NCI-H524 treated with DMSO at 0.1 percent for 48 hours (cell line): ENCODE measurements around the gene ZNF493.

ENCODE experiments used
- DNase-seq: peaks from one replicate; lab custom pipeline; 2025; lab: John Stamatoyannopoulos, UW

ZNF493 gene

DNA sequence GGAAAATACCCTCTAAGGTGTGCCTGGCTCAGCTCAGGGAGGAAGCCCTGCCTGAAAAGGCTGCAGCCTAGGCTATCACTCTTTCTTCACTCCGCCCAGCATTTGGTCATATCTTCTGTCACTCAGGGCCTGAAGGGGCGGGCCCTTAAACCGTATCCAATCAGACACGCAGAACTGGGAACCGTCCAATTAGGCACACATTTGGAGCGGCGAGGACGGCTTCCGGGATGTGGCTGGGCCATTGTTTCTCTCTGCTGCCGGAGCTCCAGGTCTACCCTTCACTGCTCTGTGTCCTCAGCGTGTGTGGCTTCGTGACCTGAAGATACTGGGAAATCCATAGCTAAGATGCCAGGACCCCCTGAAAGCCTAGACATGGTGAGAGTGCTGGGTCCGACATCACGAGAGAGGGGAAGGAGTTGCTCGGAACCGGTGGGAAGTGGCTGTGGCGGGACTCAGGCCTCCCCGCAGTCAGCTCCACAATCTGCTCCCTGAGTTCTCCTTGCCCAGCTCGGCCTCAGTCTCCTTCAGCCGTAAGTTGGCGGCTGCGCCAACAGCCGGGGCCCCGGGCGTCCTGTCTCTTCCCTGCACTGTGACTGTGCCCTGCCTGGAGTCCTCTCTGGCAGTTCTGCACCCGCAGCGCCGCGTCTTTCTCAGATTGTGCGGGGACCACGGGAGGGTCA, at the start of gene ZNF493:
Gene ZNF493 (plus strand): TSS at position 241 of the 680 bp plus-strand sequence. CDS start 105 bp downstream, at position 346.
- peak; percentile 63 for DNase-seq

DNA sequence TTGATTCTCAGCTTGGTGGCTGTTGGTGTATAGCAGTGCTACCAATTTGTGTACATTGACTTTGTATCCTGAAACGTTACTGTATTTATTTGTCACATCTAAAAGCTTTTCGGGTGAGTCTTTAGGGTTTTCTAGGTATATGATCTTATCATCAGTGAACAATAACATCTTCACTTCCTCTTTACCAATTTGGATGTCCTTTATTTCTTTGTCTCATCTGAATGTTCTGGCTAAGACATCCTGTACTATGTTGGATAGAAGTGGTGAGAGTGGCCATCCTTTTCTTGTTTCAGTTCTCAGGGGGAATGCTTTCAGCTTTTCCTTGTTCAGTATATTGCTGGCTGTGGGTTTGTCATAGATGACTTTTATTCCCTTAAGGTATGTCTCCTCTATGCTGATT, 44.1 kb upstream of the ZNF493 start:
- no peak for DNase-seq

DNA sequence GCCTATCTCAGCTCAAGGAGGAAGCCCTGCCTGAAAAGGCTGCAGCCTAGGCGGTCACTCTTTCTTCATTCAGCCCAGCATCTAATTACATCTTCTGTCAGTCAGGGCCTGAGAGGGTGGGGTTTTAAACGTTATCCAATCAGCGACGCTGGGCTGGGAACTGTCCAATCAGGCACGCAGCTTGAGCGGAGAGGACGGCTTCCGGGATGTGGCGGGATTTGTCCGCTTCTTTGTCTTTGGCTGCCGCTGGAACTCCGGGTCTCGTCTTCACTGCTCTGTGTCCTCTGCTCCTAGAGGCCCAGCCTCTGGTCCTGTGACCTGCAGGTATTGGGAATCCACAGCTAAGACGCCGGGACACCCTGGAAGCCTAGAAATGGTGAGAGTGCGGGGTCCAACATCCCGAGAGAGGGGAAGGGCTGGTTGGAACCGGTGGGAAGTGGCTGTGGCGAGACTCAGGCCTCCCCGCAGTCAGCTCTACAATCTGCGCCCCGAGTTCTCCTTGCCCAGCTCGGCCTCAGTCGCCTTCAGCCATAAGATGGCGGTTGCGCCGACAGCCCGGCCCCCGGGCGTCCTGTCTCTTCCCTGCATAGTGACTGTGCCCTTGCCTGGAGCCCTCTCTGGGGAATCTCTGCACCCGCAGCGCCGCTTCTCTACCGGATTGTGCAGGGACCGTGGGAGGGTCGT, 38.0 kb upstream of the ZNF493 start, which contains the start of gene ZNF738:
Gene ZNF738 (plus strand): TSS at position 233 of the 684 bp plus-strand sequence. CDS start 141 bp downstream, at position 374.
- peak; percentile 93 for DNase-seq

DNA sequence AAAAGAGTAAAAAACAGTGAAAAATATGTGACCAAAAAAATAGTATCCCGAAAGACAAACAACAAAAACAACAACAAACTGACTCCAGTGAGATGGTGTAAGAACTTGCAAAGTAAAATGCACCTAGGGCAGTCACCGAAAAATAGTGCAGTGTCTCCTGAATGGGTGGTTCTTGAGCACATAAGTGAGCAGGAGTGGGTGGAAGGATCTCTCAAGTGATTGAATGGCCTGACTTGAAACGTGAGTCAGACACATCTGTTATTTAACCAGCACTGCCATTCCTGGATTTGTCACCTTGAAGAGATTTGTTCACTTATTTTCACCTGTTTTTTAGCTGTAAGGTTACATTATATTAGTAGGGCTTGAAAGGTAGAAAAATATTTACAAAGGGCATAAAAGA, 34.6 kb upstream of the ZNF493 start:
- DNase-seq = no peak

DNA sequence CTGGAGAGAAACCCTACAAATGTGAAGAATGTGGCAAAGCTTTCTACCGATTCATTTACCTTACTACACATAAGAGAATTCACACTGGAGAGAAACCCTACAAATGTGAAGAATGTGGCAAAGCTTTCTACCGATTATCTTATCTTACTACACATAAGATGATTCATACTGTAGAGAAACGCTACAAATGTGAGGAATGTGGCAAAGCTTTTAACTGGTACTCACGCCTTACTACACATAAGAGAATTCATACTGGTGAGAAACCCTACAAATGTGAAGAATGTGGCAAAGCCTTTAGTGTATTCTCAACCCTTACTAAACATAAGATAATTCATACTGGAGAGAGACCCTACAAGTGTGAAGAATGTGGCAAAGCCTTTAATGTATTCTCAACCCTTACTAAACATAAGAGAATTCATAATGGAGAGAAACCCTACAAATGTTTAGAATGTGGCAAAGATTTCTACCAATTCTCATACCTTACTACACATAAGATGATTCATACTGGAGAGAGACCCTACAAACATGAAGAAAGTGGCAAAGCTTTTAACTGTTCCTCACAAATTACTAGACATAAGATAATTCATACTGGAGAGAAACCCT, 12.9 kb upstream of the ZNF493 start:
- no peak for DNase-seq

DNA sequence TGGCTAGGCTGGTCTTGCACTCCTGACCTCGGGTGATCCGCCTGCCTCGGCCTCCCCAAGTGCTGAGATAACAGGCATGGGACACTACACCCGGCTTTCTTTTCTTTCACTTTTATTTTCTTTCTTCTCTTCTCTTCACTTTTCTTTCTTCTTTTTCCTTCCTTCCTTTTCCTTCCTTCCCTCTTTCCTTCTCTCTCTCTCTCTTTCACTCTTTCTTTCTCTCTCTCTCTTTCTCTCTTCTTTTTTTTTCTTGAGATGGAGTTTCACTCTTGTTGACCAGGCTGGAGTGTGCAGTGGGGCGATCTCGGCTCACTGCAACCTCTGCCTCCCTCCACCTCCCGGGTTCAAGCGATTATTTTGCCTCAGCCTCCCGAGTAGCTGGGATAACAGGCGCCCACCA, 812 bp upstream of the ZNF493 start:
- DNase-seq = no peak

DNA sequence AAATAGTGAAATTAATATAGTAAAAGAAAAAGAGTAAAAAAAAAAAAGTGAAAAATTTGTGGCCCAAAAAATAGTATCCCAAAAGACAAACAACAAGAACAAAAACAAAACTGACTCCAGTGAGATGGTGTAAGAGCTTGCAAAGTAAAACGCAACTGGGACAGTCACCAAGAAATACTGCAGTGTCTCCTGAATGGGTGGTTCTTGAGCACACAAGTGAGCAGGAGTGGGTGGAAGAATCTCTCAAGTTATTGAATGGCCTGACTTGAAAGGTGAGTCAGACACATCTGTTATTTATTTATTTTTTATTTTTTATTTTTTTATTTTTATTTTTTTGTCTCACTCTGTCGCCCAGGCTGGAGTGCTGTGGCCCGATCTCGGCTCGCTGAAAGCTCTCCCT, 1.9 kb downstream of the ZNF493 start:
- no peak for DNase-seq

DNA sequence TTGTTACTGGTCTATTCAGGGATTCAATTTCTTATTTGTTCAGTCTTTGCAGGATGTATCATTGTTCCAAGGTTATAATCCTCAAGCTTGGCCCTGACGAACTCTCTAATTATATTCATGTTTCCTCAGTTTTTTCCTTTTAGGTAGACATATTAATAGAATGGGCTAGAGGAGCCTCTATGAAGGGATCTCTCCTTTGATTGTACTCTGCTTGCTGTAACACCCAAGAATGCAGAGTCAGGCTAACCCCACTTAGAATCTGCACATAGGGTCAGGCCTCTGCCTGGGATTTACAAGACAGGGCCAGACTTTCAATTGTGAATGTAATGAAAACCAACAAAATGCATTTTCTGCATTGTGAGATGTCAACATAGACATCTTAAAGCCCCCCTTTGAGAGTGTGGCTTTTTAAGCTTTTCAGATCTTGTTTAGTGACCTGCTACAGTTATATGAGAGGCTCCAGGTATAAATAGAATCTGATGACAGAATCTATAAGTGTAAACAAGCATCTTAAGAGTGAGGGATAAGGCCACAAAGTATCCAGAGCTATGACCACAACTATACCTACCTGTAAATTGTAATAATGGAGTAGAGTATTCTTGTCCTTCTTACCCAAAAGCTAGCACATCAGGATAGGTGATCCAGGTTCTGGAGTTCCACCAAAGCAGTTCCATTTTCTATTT, 5.5 kb downstream of the ZNF493 start:
- no peak for DNase-seq

DNA sequence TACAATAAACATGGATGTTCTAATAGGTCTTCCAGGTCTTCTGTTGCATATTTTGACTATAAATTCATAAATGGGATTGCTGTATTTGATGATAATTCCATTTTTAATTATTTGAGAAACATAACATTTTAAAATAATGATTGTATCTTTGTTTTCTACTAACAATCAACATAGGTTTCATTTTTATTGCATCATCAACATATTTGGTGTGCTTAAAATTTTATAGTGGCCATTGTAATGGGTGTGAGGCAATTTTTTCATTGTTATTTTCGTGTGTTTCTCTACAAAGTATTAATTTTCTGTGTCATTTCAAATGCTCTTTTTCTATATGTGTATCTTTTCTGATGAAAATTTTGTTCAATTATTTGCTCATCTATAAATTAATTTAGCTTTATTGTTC, 13.2 kb downstream of the ZNF493 start:
- no peak for DNase-seq

DNA sequence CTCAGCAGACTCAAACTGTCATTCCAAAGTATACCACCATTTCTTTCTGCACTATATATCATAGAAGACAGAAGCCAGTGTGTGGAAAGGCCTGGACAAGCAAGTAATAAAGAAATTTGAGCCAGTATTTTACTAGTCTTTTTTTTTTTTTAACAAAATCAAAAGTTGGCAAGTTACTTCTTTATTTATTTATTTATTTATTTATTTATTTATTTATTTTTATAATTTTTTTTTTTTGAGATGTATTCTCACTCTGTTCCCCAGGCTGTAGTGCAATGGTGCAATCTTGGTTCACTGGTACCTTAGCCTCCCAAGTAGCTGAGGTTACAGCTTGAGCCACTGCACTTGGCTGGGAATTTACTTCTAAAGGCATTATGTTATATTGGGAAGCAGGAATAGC, 25.3 kb downstream of the ZNF493 start:
- DNase-seq = no peak

DNA sequence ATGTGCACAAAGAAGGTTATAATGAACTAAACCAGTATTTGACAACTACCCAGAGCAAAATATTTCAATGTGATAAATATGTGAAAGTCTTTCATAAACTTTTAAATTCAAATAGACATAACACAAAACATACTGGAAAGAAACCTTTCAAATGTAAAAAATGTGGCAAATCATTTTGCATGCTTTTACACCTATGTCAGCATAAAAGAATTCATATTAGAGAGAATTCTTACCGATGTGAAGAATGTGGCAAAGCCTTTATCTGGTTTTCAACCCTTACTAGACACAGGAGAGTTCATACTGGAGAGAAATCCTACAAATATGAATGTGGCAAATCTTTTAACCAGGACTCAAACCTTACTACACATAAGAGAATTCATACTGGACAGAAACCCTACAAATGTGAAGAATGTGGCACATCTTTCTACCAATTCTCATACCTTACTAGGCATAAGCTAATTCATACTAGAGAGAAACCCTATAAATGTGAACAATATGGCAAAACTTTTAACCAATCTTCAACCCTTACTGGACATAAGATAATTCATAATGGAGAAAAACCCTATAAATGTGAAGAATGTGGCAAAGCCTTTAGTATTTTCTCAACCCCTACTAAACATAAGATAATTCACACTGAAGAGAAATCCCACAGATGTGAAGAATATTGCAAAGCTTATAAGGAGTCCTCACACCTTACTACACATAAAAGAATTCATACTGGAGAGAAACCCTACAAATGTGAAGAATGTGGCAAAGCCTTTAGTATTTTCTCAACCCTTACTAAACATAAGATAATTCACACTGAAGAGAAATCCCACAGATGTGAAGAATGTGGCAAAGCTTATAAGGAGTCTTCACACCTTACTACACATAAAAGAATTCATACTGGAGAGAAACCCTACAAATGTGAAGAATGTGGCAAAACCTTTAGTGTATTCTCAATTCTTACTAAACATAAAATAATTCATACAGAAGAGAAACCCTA, 26.4 kb downstream of the ZNF493 start:
- DNase-seq = no peak

DNA sequence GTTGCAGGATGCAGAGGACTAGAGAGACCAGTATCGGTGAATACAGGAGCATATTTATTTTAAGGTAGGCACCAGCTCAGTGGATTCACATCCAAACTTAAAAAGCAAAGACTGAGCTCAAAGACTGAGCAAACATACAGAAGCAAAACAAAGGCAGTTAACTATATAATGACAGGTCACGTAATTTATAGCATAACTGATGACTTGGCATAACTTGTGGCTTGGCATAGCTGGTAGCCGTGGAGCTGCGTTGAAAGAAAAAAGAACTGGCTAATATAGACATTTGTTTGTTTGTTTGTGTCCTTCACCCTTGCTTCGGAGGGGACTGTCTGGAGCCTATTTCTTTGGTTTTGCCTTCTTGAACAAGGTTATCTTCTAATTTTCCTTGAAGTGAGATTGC, 33.7 kb downstream of the ZNF493 start:
- no peak for DNase-seq

DNA sequence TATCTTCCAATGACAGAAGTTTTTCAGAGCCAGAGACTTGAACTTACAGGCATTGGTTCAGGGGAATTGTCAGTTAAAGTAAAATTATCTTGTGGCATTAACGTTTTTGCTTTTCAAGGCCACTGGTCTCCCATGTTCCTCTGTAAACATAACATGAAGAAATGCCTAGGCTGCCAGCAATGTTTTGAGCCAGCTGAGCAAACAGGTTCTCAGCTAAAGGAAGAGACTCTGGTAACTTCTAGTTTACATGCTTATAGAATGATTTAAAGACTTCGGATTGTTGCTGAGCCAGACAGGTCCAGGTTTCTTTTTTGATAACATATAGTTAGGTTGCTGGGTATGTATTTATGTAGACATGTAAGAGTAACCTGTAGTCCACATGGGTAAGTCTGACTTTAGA, 35.7 kb downstream of the ZNF493 start:
- DNase-seq = no peak

DNA sequence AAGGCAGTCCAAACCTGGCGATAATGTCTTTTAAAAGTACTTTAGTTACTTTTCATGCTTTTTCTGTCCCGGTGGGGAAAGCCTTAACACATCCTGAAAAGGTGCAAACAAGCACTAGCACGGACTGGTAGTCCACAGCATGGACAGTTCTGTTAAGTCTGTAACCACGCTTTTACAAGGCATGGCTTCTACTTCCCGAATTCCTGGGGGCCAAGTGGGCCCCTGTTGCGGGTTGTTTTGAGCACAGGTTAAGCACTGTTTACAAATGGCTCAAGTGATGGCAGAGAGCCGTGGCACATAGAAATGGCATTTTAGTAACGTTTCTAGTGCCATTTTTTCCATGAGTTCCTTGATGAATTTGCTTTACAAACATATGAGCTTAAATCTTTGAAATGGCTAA, 37.6 kb downstream of the ZNF493 start:
- DNase-seq = no peak

DNA sequence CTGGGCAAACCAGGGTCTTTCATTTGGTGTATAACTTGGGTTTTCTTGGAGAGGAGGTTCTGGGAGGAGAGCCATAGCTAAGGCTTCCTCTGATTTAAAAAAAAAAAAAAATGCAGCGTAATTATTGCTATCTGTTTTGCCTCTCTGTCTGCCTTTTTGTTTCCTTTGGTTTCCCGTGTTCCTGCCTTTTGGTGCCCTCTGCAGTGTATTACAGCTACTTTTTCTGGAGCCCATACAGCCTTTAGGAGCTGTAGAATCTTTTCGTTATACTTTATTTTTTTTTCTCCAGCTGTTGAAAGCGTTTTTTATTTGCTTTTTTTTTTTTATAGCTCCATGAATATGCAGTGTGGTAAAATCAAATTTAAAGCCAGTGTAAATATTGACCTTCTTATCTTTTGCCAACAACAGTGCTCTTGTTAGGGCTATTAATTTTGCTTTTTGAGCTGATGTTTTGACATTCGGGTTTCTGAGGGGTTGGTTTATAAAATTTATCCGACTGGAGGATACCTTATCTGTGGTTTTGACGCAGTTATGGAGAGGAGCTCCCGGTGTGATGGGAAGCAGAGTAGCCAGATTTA, 38.1 kb downstream of the ZNF493 start:
- no peak for DNase-seq

DNA sequence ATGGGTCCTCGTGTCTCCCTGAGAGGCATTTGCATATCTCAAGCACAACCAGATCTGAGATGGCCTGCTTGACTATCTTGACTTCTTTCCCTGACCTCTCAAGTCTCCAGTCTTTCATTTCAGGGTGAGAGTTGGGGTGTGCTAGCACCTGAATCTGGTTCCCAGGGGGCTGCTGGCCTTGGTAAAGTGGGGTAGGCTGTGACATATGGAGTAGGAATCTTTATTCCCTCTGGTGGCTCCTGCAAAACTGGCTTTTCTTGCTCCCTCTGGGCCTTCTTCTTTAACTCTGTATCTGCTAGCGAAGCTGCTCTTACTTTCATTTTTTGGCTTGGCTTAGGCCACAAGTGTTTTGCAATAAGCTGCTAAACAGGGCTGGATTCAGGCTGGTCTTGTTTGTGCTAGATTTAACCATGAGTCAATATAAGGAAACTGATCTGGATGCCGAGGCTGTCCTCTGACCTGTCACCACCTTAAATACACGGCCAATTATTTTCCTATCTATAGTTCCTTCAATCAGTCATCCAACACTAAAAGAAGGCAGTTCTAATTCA, 42.3 kb downstream of the ZNF493 start:
- no peak for DNase-seq

DNA sequence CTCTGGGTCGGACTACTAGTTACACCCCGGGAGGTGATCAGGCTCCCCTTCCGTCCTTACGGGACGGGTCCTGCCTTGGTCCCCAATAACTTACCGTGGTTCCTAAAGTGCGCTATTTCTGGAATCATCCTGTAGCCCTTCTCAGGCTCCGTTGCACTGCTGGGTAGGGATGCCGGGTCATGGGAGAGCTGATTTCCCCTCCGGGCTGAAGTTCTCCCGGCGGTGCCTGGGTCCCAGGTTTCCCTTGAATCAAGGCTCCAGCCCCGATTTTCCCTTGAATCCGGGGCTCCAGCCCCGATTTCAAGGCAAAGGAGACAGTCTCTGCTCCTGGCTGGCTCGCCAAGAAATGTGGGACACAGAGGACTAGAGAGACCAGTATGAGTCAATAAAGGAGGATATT, 43.4 kb downstream of the ZNF493 start:
- DNase-seq = no peak

DNA sequence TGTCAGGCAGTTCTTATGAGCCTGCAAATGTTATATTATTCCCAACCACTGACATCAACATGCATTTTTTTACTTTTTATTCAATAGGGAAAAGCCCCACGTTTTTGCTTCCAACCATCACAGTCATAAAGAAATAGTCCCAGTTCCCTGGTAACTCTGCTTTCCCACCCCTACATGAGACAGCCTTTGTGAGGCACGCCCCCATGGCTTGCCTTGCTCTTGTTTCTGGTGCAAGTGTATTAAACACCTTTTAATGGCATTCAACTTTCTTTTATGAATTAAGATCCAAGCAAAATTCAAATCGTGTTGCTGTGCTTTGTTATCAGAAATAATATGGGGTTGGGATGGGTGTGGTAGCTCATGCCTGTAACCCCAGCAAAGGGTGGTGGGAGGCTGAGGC, 54.3 kb downstream of the ZNF493 start:
- DNase-seq = no peak

DNA sequence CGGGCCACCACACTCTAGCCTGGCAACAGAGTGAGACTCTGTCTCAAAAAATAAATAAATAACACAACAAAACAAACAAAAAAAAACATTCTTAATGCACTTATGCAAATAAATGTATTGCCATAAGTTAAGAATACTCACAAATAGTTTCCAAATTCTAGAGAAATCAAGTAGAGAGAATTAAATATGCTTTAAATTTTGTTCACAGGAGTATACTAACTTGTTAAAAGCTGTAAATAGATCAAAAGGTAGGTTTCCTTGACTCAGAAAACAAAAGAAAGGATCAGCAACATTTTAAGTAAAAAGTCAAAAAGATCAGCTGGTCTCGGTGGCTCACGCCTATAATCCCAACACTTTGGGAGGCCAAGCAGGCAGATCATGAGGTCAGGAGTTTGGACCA, 58.0 kb downstream of the ZNF493 start:
- DNase-seq = no peak

DNA sequence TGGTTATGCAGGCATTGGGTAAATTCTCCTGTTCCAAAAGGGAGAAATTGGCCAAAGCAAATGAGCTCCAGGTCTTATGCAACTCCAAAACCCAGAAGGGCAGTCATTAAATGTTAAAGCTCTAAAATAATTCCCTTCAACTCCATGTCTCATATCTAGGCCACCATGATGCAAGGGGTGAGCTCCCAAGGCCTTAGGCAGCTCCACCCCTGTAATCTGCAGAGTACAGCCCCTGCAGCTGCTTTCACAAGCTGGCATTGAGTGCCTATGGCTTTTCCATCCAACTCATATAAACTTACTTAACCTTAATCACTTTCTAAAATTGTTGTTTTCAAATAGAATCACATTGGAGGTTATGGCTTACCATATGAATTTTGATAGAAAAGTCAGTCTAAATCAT, 63.8 kb downstream of the ZNF493 start:
- no peak for DNase-seq

DNA sequence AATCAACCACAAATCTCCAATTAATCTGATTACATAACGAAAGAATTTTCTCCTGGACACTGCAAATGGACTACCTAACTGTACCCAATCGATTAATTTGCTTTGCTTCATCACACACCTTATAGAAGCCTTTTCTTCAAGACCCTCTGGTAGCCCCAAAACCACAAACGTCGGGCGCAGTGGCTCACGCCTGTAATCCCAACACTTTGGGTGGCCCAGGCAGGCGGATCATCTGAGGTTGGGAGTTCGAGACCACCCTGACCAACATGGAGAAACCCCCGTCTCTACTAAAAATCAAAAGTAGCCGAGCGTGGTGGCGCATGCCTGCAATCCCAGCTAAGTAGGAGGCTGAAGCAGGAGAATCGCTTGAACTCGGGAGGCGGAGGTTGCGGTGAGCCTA, 65.6 kb downstream of the ZNF493 start:
- DNase-seq = no peak
